Central memory CD4-positive, alpha-beta T cell (primary cell): ENCODE data around the gene KIAA1217.
"Not testable (repeated sequence)": the region's sequence is repeated elsewhere in the genome, so short reads cannot be mapped to it uniquely, and the experiment has no call there.

Experiments used
- DNase-seq: peaks from one replicate; pipeline ENCODE4 v3.0.0; 2022

KIAA1217 gene

DNA sequence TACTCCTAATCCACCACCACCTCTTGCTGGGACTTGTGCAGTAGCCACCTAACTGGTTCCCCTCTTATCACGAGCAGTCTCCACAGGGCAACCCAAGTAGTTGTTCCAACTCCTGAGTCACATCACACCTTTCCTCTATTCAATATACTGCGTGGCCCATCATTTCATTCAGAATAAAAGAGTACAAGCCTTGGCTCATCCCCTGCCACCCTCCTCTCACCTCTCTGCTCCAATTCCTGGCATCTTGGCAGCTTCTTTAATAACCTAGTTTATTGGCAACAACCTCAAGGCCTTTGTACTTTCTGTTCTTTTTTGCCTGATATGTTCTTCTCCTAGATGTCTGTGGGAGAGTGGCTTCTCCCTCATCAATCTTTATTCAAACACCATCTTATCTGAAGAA, 199.4 kb downstream of the KIAA1217 start:
- DNase-seq = no peak

DNA sequence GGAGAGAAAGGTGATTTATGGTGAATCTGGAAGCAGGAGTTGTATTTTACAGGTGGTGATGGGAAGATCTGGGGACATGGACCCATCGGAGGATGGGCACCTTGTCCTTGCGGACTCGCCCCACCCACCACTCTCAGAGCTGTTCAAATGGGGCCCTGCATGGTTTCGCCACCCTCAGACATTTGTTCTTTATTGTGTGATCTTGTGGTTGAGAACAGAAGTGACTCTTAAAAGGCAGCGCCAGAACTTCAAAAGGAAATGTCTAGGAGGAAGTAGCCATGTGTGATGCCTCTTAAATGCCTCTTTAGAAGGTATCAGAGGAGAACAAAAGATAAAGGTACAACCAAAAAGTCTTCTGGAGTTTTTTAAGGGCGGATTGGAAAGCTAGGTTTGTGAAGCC, 205.7 kb downstream of the KIAA1217 start:
- no peak for DNase-seq

DNA sequence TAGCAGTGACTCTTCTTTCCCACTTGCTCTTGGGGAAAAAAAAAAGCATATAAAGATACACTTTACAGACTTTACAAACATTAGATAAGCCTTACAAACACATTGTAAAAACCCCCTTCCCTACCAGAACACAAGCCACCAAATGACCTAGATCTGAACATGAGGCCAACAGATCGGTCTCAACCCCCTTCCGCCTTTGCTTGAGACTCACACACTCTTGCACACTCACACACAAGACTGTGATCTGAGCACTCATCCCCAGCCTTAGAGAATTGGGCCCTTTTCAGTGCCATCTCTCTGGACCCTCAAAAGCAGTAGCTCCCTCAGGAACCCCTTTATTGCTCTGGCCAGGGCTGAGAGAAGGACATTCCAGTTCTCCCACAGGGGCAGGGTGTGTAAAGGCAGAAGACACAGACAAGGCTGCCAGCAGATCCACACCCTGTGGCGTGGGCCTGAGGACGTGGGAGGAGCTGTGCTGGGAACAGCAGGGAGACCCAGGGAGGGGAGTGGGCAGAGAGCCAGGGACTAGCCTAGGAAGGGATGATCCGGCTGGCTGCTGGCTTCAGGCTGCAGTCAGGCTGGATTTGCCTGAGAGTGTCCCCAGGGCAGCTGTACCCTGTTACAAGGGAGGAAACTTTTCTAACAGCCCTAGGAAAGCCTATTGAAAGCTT, 206.7 kb downstream of the KIAA1217 start:
- no peak for DNase-seq

DNA sequence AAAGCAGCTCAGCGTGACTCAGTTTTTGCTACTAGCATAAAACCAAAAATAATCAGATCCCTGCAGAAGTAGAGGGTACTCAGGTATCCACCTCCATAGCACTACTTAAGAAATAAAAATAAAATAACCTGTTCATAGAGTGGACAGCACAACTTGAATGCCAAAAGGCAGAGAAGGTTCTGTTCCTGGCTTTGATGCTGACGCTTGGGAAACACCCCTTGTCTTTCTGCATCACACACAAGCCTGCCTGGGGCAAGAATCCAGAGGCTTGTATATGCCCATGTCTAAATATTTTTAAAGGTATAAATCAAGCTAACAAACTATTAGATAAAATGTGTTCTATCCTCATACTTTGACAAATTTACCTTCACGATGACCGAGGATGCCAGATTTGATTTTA, 207.3 kb downstream of the KIAA1217 start:
- DNase-seq = no peak

DNA sequence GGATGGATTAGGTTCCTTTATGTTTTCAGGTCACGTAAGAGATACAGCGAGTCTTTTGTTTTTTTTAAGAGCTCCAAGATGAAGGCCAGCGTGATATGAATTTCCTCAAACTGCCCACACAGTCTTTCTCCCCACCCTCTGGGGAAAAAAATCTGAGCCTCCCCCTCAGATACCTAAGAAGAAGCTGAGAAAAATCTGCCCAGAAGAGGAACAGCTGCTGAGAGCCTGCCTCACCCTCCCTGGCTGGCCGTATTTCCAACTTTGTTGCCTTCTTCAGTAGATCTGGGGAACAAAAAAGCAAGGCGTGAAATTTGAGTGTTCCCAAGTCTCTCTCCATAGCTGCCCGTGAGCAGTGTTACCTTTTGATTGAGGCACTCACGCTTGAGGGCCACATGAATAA, 208.1 kb downstream of the KIAA1217 start:
- DNase-seq = no peak

DNA sequence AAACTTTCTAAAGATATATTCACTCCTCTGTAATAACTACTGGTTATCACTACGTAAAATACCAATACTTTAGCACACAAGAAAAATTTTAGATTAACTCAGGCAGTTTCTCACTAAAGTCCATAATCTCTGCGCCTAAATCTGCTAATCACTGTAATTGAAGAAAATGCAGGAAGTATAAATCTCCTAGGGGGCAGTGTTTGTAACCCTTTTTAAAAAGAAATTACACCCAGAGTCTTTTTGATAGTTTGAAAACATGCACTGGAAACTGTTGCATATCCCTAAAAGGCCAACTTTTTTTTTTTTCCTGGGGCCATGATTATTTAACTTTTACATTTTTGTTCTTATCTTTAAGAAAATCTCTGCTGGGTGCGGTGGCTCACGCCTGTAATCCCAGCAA, 209.6 kb downstream of the KIAA1217 start:
- DNase-seq = no peak

DNA sequence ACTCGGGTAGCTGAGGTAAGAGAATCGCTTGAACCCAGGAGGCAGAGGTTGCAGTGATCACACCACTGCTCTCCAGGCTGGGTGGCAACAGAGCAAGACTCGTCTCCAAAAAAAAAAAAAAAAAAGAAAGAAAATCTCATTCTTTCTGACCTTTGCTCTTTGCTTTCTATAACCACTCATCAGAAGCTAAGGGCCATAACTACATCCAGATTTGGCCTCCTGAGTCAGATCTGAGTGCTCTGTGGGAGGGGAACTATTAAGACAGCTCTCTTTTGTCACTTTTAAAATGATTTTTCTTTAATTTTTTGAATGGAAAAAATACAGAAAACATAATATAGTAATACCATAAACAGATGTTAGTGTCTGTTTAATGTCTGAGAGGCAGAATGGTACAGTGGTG, 210.1 kb downstream of the KIAA1217 start:
- DNase-seq = no peak

DNA sequence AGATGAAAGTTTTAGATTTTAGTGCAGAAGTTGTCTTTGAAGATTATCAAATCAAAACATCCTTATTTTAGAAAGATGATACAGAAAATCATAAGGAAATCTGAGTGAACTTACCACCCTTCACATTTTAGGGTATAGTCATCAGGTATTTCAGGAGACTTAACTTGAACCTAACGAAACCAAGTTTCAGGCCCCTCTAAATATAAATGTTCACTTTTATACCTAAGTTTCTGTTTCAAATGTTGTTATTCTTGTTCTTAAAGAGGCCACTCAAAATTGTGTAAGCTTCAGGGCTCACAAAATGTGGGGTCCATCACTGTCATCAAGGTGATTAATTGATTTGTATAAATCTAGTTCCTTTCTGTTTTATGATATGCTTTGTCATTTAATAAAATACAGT, 216.2 kb downstream of the KIAA1217 start:
- no peak for DNase-seq

DNA sequence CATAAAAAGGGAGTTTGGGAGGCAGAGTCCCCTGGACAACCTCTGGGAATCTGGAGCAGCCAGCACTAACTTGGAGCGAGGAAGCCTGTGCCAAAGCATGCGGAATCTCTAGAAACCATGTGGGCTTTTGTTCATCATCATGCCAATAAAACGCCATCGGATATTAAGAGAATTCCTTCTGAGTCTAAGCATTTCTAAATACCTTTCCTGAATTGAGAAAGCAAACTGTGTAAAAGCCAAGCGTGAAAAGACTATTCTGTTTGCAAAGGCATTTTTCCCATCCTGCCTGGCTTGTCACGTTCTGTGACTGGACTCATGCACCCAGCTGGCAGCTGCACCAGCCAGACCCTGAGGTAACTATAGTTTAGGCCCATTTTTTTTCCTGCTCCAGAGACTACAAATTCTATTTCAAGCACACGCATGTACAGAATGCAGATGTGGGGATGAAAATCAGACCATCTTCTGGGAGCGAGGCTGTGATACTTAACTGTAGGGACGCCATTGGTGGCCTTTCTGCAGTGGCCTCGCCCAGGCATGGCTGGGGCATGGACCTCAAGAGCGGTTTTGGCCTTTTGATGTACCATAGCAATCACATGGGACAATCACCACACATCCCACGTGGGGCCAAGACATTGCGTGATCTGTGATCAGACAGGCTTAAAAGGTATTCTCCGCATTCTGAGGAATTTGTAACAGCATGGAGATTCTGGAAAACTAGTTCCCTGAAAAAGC, 218.9 kb downstream of the KIAA1217 start:
- no peak for DNase-seq

DNA sequence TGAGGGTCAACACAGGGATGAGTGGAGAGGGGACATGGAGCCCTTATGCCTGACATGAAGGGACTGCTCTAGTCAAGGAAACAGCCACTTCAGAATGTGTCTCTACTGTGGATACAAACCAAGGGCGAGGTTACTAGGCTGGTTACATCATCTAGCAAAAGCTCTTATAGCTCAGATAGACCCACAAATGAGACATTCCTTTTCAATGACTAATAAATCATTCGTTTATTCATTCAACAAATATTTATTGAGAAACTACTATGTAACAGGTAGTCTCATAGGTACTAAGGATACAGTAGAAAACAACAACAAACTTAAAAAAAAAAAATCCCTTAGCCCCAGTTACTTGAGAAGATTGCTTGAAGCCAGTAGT, 219.5 kb downstream of the KIAA1217 start:
- no peak for DNase-seq

DNA sequence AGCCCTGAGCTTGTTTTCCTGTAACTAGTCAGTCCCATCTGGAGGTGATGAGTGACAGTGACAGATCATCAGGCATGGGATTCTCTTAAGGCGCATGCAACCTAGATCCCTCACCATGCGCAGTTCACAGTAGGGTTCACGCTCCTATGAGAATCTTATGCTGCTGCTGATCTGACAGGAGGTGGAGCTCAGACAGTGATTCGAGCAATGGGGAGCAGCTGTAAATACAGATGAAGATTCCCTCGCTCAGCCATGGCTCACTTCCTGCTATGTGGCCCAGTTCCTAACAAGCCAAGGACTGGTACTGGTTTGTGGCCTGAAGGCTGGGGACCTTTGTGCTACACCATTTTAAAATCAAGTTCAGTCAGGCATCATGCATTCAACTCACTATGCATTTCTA, 221.7 kb downstream of the KIAA1217 start:
- DNase-seq = no peak

DNA sequence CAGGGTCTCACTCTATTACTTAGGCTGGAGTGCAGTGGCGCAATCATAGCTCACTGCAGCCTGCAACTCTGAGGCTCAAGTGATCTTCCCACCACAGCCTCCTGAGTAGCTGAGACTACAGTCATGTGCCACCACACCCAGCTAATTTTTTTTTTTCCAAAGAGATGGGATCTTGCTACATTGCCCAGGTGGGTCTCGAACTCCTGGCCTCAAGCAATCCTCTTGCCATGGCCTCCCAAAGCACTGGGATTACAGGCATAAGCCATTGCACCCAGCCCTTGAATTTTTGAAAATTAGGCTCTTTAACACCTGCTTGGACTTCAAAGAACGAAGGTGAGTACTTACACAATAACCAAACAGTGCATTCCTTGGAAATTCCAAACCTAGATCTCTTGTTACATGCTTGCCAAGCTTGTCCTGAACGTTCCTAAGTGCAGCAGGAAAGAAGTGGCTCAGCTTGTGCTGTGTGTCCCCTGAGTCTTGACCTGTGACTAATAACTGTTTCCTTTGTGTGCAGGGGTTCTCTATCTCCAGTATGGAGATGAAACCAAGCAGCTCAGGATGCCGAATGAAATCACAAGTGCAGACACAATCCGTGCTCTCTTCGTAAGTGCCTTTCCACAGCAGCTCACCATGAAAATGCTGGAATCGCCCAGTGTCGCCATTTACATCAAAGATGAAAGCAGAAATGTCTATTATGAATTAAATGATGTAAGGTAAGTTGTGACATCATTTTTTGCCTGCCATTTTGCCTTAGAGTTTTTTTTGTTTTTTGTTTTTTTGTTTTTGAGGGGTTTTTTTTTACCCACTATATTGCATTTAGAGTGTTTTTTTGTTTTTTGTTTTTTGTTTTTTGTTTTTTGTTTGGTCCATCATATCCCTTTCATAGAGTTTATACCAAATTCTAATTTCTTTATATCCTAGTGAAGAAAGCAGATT, 223.8 kb downstream of the KIAA1217 start:
- no peak for DNase-seq

DNA sequence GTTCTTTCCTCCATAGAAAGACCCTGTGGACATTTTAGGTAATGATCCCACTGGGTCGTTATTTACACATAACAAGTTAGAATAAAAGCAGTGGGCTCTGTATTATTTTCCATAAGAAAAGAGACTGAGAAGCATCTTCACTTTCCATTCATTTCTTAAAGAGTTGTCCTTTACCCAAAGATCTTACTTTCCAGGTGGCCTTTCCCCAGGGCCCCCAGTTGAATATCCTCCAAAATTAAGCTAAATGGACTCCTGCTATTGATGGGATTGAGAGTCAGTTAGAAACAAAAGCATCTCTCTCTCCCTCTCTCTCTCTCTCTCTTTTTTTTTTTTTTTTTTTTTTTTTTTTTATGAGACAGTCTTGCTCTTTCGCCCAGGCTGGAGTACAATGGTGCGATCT, 224.8 kb downstream of the KIAA1217 start:
- no peak for DNase-seq

DNA sequence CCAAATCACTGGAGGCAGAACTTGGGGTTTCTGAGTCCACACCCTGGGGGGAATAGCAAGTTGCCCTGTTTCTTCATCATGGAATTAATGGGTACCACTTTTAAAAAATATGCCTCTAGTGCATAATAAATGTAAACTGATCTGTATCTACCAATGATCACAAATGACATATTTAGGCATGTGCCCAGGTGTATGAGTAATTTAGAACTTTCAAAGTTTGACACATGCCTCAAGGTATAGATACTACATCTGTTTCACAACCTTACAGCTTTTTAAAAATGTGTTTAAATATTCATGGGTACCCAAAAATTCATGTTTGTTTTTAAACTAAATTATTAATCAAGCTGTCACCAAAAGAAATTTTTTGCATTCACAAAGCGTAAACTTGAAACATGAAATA, 226.0 kb downstream of the KIAA1217 start:
- DNase-seq = no peak

DNA sequence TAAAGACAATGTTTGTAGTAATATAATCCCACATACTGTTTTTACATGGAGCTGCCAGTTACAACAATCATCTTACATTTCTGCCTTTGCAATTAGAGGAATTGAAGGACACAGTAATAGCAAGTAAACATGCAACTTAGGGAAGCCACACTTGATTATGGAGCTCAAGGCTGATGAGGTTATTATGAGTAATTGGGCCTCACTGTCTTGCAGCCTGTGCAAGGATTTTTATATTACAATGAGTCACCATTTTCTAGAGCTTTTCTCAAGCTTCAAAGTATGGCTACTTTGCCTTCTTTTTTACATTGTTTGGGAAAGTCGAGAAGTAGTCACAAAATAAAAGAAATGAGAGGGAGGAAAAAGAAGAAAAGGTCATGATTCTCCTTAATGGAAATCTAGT, 226.4 kb downstream of the KIAA1217 start:
- no peak for DNase-seq

DNA sequence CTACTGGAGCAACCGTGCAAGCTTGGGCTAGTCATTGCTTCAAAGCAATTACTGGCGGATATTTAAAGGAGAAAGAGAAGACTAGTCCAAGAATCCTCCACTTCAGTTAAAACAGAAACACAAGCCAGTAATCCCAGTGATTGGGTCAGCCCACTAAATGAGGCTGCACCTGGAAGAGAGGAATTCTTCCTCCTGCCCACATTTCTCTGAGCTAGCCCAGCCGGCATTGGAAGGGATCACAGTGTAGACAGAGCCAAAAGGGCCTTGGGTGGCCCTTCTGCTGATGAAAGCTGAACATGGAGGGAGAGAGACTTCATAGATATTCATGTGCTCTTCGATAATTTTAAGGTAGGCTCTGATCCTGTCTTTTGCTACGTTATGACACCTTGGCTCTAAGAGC, 228.4 kb downstream of the KIAA1217 start:
- DNase-seq = no peak

DNA sequence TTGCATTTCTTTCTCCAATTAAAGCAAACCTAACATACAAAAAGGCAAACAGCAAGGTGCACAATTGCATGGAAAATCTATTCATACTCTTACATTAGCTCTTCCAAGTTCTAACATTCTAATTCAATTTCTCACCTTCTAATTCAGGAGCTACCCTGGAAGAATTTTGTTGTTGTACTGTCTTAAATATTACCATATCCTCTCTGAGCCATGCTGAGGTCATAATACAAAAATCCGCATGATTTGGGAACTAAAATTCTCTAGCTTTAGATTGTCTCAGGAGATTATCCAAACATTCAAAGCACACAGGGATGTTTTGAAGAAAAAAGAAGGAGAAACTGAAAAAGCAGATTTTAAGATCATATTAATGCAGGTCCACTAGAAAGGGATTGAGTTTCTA, 229.9 kb downstream of the KIAA1217 start:
- DNase-seq = no peak

DNA sequence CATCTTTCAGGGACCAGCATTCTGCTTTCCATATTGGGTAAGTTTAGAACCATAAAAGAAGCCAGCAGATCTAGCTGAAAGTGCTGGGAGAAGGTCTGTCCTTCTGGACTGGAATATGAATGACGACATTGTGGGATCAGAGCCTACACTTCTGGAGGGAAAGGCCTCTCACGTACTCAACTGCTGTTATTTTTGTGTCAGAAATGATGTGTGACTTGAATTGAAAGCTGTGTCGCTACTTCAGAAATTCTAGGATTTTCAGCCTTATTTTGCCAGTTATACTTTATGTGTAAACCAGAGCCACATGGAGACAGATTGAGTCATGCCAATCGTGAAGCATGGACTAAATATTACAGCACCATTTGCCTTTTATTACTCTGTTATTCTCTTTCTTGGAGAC, 231.0 kb downstream of the KIAA1217 start:
- DNase-seq = no peak

DNA sequence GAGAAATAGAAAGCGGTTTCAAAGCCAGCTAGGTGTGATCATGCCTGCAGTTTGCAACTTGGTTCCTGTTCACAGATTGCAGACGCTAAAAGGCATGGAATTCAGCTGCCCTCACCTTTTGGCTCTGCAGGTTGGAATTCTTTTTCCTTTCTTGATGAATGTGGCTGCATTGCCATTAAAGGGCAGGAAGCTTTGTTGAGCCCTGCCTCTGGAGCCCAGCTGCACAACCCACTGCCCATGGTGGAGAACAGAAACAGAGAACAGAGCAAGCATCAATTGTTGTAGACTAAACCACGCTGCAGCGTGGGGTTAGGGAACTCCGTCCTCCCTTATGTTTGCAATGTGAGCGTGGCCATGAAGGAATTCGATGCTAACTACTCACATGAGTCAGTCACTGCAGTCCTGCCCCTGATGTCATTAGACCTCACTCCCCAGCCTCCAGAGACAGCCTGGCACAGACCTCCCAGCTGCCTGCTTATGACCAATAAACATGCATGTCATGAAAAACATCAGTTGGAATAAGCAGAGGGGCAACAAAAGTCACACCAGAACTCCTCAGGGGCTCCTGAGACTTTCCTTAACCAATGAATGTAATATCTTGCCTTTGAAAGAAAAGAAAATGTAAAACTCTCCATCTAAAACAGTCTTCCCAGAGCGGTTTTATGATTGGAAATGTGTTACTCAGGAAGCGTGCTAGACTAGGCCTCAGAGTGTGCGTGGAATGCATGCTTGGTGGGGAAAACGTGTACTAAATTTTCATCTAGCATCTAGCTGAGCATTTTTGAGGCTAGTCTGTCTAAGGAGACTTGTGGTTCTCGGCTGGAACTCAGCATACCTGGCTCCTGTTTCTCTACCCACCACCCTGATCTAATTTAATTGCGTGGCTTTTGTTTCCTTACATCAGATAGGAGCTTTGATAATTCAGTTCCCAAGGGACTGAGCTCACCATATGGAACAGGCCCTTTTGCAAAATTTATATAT, 232.2 kb downstream of the KIAA1217 start:
- no peak for DNase-seq

DNA sequence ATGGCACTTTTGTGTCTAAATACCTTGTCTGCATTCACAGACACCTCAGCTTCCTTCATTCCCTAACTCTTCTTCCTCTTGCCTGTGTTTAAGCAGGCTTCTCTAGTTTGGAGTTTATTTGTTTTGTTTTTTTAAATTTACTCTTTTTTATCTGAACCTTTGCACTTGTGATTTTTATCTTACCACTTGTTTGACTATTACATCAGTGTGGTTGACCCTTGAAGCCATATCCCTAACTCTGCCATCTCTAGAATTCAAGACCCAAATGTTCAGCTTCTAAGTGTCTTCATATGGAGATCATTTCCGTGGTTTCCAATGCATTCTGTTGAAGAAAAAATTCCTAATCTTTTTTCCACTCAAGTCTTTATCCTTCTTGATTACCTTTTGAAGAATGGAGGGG, 233.3 kb downstream of the KIAA1217 start:
- no peak for DNase-seq

DNA sequence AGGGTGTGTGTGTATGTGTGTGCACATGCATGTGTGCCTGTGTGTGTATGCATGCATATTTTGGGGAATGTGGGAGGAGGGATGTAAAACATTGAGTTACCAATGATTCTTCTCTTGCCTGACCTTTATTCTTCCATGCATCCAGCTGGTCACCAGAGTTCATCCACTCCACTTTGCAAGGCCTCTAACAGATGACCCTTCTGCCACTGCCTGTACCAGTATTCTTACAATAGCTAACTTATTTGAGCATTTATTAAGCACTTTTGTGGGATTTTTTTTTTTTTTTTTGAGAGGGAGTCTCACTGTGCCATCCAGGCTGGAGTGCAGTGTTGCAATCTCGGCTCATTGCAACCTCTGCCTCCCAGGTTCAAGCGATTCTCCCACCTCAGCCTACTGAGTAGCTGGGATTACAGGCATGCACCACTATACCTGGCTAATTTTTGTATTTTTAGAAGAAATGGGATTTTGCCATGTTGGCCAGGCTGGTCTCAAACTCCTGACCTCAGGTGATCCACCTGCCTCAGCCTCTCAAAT, 233.8 kb downstream of the KIAA1217 start:
- DNase-seq = not testable (repeated sequence)

DNA sequence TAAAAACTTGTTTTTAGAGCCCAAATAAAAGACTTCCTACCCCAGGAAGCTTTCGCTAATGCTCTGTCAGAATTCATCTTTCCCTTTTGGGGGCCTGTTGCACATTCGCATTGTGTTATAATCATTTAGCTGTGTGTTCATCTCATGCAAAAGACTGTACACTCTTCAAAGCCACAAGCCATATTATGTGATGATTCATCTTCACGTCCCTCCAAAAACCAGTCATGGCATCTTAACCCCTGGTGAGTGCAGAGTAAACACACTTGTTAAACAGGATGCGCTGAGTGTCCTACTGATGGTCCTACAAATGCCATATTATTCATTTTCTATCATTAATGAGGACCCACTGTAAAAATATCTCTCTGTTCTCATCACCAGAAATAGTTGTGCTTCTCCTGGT, 235.4 kb downstream of the KIAA1217 start:
- DNase-seq = no peak
